Measurements from ENCODE around the gene C5AR1.
"Not testable (repeated sequence)": the region's sequence is repeated elsewhere in the genome, so short reads cannot be mapped to it uniquely, and the experiment has no call there.

C5AR1 gene

GRCh38 chr19:47309608-47310007 is at the start of gene C5AR1:
TSS of gene C5AR1 (plus strand) at chr19:47309861. CDS start at chr19:47309896, 35 bp downstream.
- H3K27me3 ChIP-seq (ENCODE audit: insufficient read depth, low read length, poor library complexity, severe bottlenecking): no peaks in the 10 kb centered on the region
- no peaks in the 10 kb centered on the region for H3K9me3 ChIP-seq (ENCODE audit: insufficient read depth, low read depth, low read length)
- H3K4me2 ChIP-seq (ENCODE audit: low read depth, low read length, poor library complexity, severe bottlenecking): peak within 1 kb of the TSS; percentile 22
- no peaks in the 10 kb centered on the region for H4K20me1 ChIP-seq (ENCODE audit: insufficient read depth, low read length, poor library complexity, severe bottlenecking)
- no peaks in the 10 kb centered on the region for H3K9me2 ChIP-seq (replicated peaks; ENCODE audit: low read depth, low read length)
- H3K36me3 ChIP-seq (ENCODE audit: insufficient read depth, low read length): no peaks in the 10 kb centered on the region
- H3K4me3 ChIP-seq (ENCODE audit: low read length, poor library complexity, severe bottlenecking): peak within 1 kb of the TSS; percentile 9
- no peaks in the 10 kb centered on the region for H3K4me1 ChIP-seq (ENCODE audit: insufficient read depth, low read length, poor library complexity, severe bottlenecking)
- H3K9ac ChIP-seq (ENCODE audit: low read depth, low read length, poor library complexity, severe bottlenecking): no peak within 1 kb of the TSS
- no peaks in the 10 kb centered on the region for H3K79me2 ChIP-seq (ENCODE audit: insufficient read depth, low read length)
- TF ChIP-seq CTCF (conservative IDR thresholded peaks at IDR 0.05; ENCODE audit: low read length) (no peak), EZH2phosphoT487 (IDR thresholded peaks at IDR 0.05; ENCODE audit: borderline replicate concordance) (no peak)
- H2AFZ ChIP-seq (ENCODE audit: low read length): no peak within 1 kb of the TSS
- no peaks in the 10 kb centered on the region; the same call in 1 of the 2 replicates for H3F3A ChIP-seq (ENCODE audit: low read depth)

- Histone ChIP-seq H3F3A (ENCODE audit: low read depth) (no peaks in the 10 kb centered on the region), H3K79me2 (ENCODE audit: insufficient read depth, low read length) (peaks cover 25% of the 10 kb centered on the region), H4K20me1 (ENCODE audit: insufficient read depth, low read length, poor library complexity, severe bottlenecking) (no peaks in the 10 kb centered on the region), H3K36me3 (ENCODE audit: insufficient read depth, low read length) (peaks cover 5% of the 10 kb centered on the region; the same call in 1 of the 2 replicates), H3K4me3 (ENCODE audit: low read length, poor library complexity, severe bottlenecking) (no peak overlapping the region), H3K9ac (ENCODE audit: low read depth, low read length, poor library complexity, severe bottlenecking) (no peak overlapping the region), H3K4me2 (ENCODE audit: low read depth, low read length, poor library complexity, severe bottlenecking) (no peak overlapping the region), H3K27me3 (ENCODE audit: insufficient read depth, low read length, poor library complexity, severe bottlenecking) (no peaks in the 10 kb centered on the region), H3K4me1 (ENCODE audit: insufficient read depth, low read length, poor library complexity, severe bottlenecking) (peaks cover 22% of the 10 kb centered on the region), H3K9me2 (replicated peaks; ENCODE audit: low read depth, low read length) (no peaks in the 10 kb centered on the region), H3K9me3 (ENCODE audit: insufficient read depth, low read depth, low read length) (no peaks in the 10 kb centered on the region), H2AFZ (ENCODE audit: low read length) (no peak overlapping the region)
- TF ChIP-seq EZH2phosphoT487 (IDR thresholded peaks at IDR 0.05; ENCODE audit: borderline replicate concordance): no peak
- no peak for TF ChIP-seq CTCF (conservative IDR thresholded peaks at IDR 0.05; ENCODE audit: low read length)
Observed at GRCh38 chr19:47260476-47260875, 49.2 kb upstream of the C5AR1 start.

GRCh38 chr19:47261946-47262793 is 47.5 kb upstream of the C5AR1 start:
- not testable (repeated sequence) for H3K9ac ChIP-seq (ENCODE audit: low read depth, low read length, poor library complexity, severe bottlenecking); H3K9me2 ChIP-seq (replicated peaks; ENCODE audit: low read depth, low read length); H3K4me3 ChIP-seq (ENCODE audit: low read length, poor library complexity, severe bottlenecking); H3K36me3 ChIP-seq (ENCODE audit: insufficient read depth, low read length); H3K9me3 ChIP-seq (ENCODE audit: insufficient read depth, low read depth, low read length); H2AFZ ChIP-seq (ENCODE audit: low read length); H3F3A ChIP-seq (ENCODE audit: low read depth); H4K20me1 ChIP-seq (ENCODE audit: insufficient read depth, low read length, poor library complexity, severe bottlenecking); H3K27me3 ChIP-seq (ENCODE audit: insufficient read depth, low read length, poor library complexity, severe bottlenecking); H3K4me2 ChIP-seq (ENCODE audit: low read depth, low read length, poor library complexity, severe bottlenecking)
- Histone ChIP-seq H3K4me1 (ENCODE audit: insufficient read depth, low read length, poor library complexity, severe bottlenecking) (peaks cover 15% of the 10 kb centered on the region), H3K79me2 (ENCODE audit: insufficient read depth, low read length) (peaks cover 25% of the 10 kb centered on the region)

Data from Loucy (cell line).